ENCODE measurements around the gene PIGO. TPM values are rescaled to one million over a fixed set of nuclear protein-coding genes. Genes with fewer than 3 reads are reported as not detected.

PIGO gene
- total RNA-seq, 2 donors from 2014 or later: 32.4 to 38.7 TPM

DNA sequence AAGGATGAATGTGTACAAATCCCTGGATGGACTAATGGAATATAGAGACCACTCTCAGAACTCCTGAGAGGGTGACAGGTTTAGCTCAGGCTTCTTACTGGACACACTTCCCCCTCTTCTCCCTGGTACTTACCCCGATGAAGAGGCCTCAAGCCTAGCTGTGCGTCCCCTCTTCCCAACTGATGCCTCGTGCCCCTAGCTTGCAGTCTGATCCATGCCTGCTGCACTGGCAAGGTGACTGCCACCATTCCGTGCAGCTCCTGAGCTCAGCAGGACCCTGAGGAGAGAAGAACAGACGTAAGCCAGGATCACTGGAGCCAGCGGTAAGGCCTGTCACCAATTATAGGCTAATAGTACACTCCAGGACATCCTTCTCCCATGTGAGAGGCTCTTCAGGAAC is 12.1 kb upstream of the PIGO start:
- intact Hi-C loops (cut with DNase I, micrococcal nuclease): no loop called here
- no peak for ATAC-seq
- DNase-seq: no peak

DNA sequence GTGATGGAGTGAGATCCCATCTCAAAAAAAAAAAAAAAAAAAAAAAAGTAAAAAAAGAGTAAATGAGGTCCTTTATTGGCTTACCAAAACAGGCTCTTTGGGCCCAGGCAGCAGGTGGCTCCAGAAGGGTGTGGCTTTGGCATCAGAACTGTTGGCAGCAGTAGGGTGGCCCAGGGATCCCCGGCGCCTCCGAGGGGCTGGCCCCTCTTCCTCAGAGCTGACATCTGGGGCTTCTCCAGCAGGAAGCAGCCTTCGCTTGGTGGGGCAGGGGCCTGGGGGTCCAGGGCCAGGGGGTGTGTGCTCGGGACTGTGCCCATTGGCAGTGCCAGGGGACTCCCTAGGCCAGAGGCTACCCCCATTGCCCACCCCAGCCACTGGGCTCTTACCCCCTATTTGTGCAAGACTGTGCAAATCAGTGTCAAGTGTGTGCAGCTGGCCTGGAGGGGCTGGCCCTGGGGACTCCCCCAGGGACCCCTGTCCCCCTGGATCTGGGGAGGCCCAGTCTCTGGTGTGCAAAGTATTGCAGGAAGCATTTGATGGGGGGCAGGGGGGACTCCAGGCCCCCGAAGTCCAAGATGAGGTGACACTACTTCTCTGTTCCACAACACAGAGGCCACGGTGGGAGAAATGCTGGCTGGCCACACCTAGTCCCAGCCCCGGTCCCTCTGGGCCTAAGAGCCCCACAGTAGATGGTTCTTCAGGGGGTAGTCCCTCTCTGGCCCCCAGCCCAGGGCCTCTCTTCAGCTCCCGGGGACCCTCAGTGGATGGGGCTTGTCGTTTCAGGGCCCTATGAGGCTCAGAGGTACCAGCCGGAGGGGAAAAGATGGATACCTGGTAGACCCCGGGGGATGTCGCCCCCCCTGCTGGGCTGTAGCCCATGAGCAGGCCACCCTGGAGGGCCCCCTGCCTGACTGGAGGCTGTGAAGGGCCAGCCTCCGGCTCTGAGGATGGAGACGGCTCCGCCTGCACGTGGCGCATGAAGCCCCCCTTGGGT is 11.2 kb upstream of the PIGO start:
- intact Hi-C loops (cut with DNase I, micrococcal nuclease): no loop called here
- no peak for ATAC-seq
- DNase-seq: no peak

DNA sequence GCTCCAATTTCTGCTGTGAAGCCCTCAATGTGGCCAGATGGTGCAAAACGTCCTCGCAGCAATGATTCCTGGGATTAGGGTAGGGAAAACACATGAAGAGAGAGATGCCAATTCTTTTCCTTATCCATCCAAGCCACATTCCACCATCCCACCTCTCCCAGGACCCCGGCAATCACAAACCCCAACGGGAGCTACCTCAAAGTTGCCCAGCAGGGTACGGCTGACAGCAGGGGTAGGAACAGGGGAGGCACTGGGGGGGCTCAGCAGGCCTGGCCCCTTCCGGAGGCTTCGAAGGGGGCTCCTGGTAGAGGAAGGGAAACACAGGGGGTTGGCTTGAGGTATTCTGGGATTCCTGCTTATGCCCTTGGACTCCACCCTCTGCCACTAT is 9.9 kb upstream of the PIGO start:
- no peak for ATAC-seq
- intact Hi-C loops (cut with DNase I, micrococcal nuclease): no loop called here
- no peak for DNase-seq

DNA sequence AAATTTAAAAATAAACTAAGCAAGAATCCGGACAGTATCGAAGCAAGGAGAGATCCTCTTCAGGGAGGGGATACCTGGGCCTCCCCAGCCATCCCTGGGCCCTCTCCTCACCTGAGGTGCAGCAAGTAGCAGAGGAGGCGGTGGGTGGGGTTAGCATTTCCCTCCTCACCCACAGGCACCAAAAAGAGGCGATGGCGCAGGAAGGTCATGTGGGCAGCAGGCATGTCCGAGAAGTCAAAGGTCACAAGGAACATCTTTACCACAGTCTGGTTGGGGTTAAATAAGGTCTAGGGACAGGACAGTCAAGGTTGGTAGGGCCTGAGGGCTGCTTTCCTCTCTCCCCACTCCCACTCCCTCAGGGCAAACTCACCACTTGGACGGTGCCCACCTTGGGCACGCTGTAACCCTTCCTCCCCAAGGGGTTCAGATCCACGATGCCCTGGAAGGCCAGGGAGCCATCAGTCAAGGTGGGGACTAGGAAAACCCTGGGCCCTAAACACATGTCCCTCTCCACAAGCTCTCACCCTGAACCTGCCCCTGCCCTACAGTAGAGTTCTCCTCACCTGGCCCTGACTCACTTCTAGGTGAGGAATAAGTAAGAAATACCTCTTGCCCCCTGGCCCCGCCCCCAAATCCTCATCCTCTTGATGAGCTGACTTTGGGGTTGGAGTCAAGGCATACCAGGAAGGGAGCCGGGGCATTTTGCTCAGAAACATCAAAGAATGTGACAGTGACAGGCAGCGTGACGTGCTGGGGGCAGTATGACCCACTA is 9.4 kb upstream of the PIGO start:
- DNase-seq: no peak
- intact Hi-C loops (cut with DNase I, micrococcal nuclease): no loop called here
- ATAC-seq: no peak

DNA sequence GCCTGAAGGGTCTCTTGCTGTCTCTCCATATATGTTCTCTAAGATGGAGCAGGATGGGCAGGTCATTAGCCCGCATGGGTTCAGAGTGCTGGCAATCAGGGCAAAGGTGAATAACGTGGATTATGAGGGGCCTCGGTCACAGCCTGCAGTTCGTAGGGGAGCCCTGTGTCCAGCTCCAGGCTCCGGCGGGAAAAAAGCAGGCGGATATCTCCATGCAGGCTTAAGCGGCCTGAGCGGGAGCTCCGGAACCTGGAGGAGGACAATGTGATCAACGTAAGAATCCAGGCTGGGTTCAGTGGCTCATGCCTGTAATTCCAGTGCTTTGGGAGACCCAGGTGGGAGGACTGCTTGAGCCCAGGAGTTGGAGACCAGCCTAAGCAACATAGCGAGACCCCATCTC is 8.7 kb upstream of the PIGO start:
- intact Hi-C loops (cut with DNase I, micrococcal nuclease): no loop called here
- ATAC-seq (no peak), DNase-seq (no peak)

DNA sequence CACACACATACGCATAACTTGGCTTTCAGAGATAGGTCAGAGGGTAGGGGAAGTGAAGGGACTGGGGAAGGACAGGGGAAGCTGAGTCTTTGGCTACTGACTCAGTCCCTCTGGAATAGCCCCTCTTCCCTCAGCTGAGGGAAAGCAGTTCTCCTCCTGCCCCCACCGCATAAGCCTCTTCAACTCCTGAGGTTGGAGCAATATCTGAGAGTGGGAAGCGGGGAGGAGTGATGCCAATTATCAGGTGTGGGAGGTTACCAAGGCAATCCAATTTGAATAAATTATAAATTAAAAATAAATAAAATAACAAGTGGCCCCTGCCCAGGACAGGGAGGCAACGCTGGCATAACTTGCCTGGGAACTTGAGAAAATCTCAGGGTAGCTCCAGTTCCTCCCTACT is 8.2 kb upstream of the PIGO start:
- DNase-seq (no peak), ATAC-seq (no peak)
- intact Hi-C loops (cut with DNase I, micrococcal nuclease): no loop called here

DNA sequence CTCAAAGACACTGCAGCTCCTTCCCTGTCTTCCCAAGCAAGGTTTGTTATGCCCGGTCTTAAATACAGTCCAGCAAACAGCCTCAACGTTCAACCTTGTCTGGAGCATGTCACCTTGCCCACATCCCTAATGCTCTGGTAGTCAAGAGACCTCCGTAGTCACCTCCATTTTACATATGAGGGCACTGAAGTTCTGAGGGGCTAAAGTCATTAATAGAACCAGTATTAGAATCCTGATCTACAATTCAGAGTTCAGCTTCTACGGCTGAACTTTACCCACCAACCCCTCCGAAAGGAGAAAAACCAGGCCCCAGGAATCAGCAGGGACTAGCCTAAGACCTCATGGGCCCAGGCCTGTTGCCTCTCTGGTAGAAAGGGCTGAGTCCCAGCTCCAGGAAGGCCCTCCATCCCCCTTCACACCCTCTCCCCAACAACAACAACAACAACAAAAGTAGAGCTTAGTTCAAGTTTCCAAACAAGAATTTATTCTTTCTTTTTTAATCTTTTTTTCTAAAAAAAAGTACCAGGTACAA is 7.3 kb upstream of the PIGO start:
- ATAC-seq (no peak), DNase-seq (no peak)
- intact Hi-C loops (cut with DNase I, micrococcal nuclease): no loop called here

DNA sequence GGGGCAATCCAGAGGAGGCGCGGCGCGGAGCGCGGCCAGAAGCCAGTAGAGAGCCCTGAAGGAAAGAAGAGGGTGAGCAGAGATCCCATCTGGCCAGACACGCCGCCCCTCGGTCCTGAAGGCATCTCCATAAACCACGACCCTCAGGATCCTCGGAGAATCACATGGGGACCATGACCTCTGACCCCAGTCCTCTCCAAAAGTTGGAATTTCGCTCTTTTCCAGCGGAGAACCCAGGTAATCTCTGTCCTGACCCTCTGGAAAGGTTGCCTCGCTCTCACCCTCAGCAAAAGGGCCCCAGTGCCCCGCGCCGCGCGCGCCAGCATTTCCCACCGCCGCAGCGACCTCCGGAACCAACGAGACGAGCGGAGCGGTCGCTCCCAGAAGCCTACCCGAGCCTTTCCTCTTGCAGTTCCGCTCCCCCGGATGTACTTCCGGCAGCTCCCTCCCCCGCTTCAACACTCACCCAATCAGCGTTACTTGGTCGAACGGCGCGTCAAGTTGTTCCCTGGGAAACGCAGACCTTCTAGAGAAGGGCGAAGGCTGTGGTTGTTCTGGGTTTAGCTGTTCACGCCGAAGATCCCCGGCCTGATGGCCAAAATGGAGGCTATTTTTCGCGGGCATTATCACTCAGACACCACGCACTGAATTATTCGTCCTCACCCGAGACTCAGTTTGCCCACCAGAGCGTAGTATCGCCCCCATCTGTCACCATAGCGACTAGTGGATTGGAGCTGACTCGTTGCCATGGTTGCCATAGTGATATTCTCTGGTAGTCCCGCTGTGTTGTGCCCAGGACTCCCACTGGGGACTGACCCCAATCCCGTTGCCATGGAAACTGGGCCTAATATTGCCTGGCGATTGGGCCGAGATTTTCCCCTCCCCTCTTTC is 6.6 kb upstream of the PIGO start, which contains the start of gene STOML2:
STOML2 (minus strand) TSS at position 363 of the 891 bp plus-strand sequence; CDS start at position 326, 37 bp downstream.
- peak; percentile 98 for ATAC-seq
- peak; percentile 93 to 95 for DNase-seq
- intact Hi-C loops (cut with DNase I, micrococcal nuclease): no loop called here

DNA sequence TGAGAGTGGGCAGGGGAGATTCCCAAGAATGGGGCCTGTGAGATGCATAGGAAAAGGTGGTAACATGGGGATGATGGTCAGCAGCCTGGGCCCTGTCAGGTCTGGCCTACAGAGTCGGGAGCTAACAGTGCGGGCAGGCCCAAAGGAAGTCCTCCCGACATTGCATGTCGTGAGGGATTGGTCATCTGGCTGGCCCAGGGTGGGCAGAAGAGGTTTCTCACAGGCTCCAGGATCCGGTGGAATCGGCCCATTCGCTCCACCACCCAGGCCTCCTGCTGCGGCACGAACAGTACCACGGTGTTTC is 6.0 kb upstream of the PIGO start:
- intact Hi-C loops (cut with DNase I, micrococcal nuclease): no loop called here

DNA sequence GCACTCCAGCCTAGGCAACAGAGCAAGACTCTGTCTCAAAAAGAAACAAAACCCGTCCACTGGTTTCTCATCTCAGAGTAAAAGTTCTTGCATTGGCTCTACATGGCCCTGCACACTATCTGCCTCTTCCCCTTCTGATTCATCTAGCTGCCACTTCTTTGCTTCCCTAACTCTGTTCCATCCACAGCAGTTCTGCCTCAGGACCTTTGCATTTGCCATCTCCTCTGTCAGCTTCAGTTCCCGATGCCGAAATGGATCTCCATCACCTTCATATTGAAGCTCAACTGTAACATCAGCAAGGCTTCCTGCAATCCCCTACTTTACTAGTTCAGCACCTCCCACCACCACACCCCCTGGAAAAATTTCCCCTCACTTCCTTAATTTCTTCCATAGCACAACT is 1.2 kb upstream of the PIGO start:
- intact Hi-C loops (cut with DNase I, micrococcal nuclease): loop anchor here in 1 of 2 donors (5.0 kb wide), 1 partner anchor 195 kb away; no protein-coding TSS in a partner anchor
- no peak for ATAC-seq
- DNase-seq: no peak

More for the DNA sequence above, 6.0 kb upstream of the PIGO start:
- ATAC-seq (peak; percentile 19), DNase-seq (no peak)

DNA sequence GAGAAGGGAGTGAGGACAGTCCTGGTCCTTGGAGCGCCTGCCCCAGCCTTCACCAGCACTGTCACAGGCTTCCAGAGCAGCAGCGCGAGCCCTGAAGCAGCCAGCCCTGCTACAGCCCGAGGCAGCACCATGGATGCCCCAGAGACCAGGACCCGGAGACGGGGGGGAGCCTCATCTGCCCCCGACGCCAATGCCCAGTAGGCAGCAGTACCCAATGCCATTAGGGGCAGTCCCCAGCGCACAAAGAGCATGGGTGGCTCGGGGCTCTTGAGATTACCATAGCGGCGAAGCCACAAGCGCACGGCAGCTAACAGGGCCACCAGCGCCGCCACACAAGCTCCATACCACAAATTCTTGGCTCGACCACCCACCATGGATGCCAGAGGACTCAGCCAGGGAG is 4.9 kb downstream of the PIGO start:
- intact Hi-C loops (cut with DNase I, micrococcal nuclease): no loop called here
- DNase-seq: no peak
- no peak for ATAC-seq

DNA sequence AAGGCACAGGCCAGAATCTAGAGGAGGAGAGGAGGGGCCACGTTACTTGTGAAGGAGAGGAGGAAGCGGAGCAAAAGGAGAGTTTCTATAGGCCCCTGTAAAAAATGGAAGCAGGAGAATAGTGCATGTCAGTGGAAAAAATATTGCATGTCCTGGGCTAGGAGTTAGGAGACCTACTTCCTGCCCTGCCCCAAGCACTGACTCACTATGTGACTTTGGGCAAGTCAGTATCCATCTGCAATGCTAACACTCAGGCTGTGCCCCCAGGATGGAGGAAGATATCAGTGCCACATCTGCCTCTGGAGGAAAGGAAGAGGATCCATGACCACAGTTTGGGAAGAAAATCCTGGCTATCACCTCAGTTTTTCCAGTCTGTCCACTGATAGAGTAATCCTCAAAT is 7.0 kb downstream of the PIGO start:
- intact Hi-C loops (cut with DNase I, micrococcal nuclease): no loop called here
- DNase-seq (no peak), ATAC-seq (no peak)

DNA sequence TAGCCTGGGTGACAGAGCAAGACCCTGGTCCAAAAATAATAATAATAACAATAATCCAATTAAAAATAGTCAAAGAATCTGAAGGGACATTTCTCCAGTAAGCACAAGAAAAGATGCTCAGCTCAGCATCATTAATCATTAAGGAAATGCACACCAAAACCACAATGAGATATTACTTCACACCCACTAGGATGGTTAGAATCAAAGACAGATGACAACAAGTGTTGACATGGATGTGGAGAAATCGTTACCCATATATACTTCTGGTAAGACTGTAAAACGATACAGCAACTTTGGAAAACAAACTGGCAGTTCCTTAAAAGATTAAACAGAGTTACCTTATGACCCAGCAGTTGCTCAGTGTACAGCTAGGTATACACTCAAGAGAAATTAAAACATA is 11.3 kb downstream of the PIGO start:
- DNase-seq (no peak), ATAC-seq (no peak)
- intact Hi-C loops (cut with DNase I, micrococcal nuclease): no loop called here

DNA sequence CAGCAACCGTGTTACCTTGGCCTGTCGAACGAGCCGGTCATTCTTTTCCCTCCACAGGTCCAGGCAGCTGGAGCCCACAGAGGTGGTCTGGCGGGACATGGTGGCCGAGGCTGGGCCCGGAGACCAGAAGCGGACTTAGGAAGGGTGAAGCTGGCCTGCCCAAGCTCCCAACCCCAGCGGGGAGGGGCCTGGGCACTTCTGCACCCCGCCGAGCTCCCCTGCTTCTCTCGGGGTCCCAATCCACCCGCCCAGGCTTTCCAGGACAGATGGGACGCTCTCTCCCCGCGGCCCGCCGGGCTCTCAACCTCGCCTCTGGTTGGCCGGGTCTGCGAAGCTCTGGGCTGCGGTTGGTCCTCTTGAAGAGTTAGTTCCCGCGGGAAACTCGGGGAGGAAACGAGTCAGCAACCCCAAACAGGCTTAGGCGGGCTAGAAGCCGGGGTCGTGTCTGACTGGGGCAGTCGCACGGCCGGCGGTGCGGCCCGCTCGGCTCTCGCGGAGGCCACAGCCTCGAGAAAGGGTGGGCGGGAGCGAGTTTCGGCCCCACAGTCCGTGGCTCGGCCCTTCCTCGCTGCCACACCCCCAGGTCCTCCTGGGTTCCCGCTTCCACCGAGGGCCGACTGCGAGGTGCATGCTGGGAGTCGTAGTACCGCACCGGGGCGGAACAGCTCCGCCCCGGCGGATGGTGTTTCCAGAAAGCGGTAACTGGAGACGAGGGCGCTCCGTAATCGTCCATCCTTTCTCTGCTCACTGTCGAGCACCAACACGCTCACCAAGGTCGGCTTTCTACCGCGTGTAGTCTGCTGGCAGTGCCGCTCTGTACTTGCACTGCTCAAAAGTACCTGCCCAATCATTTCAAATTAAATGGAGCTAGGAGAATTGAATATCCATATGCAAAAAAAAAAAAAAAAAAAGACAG is 16.7 kb downstream of the PIGO start, which contains the start of gene FANCG:
FANCG (minus strand) TSS at position 517 of the 916 bp plus-strand sequence; CDS start at position 99, 418 bp downstream.
- intact Hi-C loops (cut with DNase I, micrococcal nuclease): no loop called here
- ATAC-seq (peak; percentile 96), DNase-seq (peak; percentile 93)

DNA sequence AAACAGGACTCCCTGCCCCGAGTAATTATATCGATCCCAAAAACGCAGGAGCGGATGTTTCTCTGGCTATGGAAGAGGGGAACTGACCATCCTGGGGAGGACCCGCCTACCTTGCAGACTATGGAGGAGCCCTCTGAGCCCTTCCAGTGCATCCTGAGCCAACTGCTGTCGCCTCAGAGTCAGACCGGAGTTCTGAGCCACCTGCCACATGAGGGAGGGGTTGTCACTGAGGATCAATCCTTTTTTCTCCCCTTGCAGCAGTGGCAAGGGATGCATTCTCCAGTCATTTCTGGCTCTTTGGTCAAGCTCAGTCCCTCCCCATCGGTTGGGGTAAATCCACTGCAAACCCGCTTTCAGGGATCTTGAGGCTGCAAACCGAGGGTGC is 17.4 kb downstream of the PIGO start:
- ATAC-seq (no peak), DNase-seq (no peak)
- intact Hi-C loops (cut with DNase I, micrococcal nuclease): no loop called here

DNA sequence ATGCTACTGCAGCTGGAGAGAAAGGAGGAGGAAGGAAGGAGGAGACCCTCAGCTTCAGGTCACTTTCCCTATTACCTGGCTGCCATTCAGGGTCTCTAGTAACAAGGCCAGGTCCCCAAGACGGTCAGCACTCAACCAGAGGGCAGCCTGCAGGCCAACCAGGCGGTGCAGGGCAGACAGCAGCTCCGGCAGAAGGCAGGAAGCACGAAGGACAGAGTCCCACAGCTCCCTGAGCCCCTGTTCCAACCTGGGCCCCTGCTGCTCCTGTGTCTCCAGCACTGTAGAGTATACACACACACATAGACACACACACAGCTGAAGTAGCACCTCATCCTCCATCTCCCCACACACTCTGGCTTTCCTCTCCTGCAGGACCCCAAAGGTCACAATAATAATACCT is 18.3 kb downstream of the PIGO start:
- ATAC-seq: no peak
- no peak for DNase-seq
- intact Hi-C loops (cut with DNase I, micrococcal nuclease): no loop called here

DNA sequence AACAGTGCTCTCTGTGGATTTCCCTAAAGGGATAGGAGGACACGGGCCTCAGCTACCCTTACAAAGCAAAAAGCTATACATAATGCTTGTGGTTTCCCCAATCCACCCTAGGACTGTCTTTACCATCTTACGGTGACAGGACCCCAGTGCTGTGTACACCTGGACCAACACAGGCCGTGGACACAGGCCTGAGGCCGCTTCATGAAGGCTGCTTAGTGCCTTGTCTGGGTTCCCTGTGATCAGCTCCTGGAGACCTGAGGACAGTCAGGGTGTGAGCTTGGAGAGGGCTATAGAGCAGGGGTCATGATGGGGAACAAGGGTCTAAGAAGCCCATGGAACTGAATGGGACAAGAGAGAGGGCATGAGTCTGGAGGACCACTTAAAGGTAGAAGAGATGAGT is 19.5 kb downstream of the PIGO start:
- DNase-seq (no peak), ATAC-seq (no peak)
- intact Hi-C loops (cut with DNase I, micrococcal nuclease): no loop called here

DNA sequence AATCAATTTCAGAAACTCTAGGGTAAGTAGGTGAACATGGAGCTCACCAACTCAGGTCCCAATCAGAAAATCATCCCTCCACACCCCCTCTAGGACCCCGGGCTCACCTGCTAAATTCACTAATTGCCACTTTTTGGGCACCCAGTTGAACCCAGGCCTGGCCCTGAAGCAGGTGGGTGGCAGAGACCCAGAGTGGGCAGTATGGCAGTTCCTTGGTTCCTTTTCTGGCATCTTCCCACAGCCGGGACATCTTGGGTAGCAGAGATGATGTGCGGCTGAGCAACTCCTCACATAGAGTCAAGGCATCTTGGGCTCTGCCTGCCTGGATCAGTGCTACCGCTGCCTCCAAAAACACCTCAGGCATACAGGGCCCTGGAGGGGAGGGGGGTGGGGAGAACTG is 21.0 kb downstream of the PIGO start:
- ATAC-seq (no peak), DNase-seq (no peak)
- intact Hi-C loops (cut with DNase I, micrococcal nuclease): no loop called here

Measured in left colon (tissue), 2 donors.